Gastrocnemius medialis (tissue), 4 donors: ENCODE results near the gene KLHL25. TPM values are rescaled to one million over a fixed set of nuclear protein-coding genes. Genes with fewer than 3 reads are reported as not detected.

Experiments used
- ATAC-seq, 2 donors: fragments of 150-250 bp; one replicate each; pipeline ENCODE4 v1.9.1; 2016
- DNase-seq, 2 donors: peaks; one replicate each; pipeline ENCODE4 v3.0.0-alpha.2; 2019
- H3K27ac ChIP-seq, 4 donors: fragments of 200-600 bp; sonication (generic); 1 replicate in 1 of 4; 2 replicates in 3 of 4; pipeline ENCODE4 v1.5.1; 2016 to 2018; ENCODE audit warnings: mild to moderate bottlenecking in 2 of 4, moderate library complexity in 1 of 4
- H3K27me3 ChIP-seq, 3 donors: fragments of 200-600 bp; sonication (generic) in 2 of 3; 1 replicate in 1 of 3; 2 replicates in 2 of 3; pipeline versions ENCODE4 v1.5.1 to v1.6.0; 2016 to 2019; ENCODE audit warnings: mild to moderate bottlenecking in 1 of 3, moderate library complexity in 1 of 3
- H3K36me3 ChIP-seq, 2 donors: fragments of 200-600 bp; sonication (generic) in 1 of 2; one replicate each; pipeline ENCODE4 v1.5.1; 2017 to 2018
- H3K4me1 ChIP-seq, 2 donors: fragments of 200-600 bp; sonication (generic) in 1 of 2; one replicate each; pipeline ENCODE4 v1.5.1; 2016 to 2017; ENCODE audit warnings: mild to moderate bottlenecking in 2 of 2
- H3K4me3 ChIP-seq, 4 donors: fragments of 200-600 bp; sonication (generic) in 3 of 4; 1 replicate in 1 of 4; 2 replicates in 3 of 4; pipeline ENCODE4 v1.5.1; 2016 to 2019; ENCODE audit warnings: mild to moderate bottlenecking in 2 of 4
- H3K9me3 ChIP-seq, 3 donors: fragments of 200-600 bp; sonication (generic) in 2 of 3; 1 replicate in 1 of 3; 2 replicates in 2 of 3; pipeline ENCODE4 v1.5.1; 2016 to 2019
- POLR2A ChIP-seq, 2 donors: fragments of 450-650 bp; IDR thresholded peaks; one replicate each; pipeline ENCODE4 v1.6.1; 2017; ENCODE audit warnings: antibody characterized with exemption in 2 of 2, mild to moderate bottlenecking in 2 of 2, moderate library complexity in 2 of 2
- in situ Hi-C, 4 donors: fragments of 200-750 bp; cut with MboI; loops; one replicate each; pipeline versions ENCODE4 v1.15.0 to v1.8.0; 2017; ENCODE audit warnings: low sequenced_read_pairs in 4 of 4
- intact Hi-C: fragments of 100-400 bp; cut with DNase I; formaldehyde crosslinking; loops from one replicate; pipeline ENCODE4 v1.15.1; 2023; ENCODE audit warnings: low total_unique reads
- microRNA counts, 2 donors: library from miRNA; unstranded; fragments of <30 nt; microRNA quantifications; one replicate each; lab custom pipeline; 2016
- microRNA-seq, 2 donors: library from miRNA; unstranded; fragments of <30 nt; microRNA quantifications; one replicate each; pipeline ENCODE4, GENCODE V29; 2016; ENCODE audit warnings: borderline replicate concordance in 2 of 2
- total RNA-seq, 4 donors: library from RNA; depleted of rRNA; stranded (reverse); fragments of >200 nt; gene quantifications; one replicate each; pipeline versions ENCODE4 v1.1.0 to v1.2.3, GENCODE V29; 2016
- TF ChIP-seq, protein P1 (sequence below), 5 experiments: fragments of 450-650 bp in 3 of 5; fragments of 200-600 bp in 2 of 5; sonication (generic) in 2 of 5; IDR thresholded peaks in 4 of 5; conservative IDR thresholded peaks in 1 of 5; 1 replicate in 4 of 5; 2 replicates in 1 of 5; pipeline ENCODE4 v1.5.1; 2016 to 2019; ENCODE audit warnings: antibody characterized with exemption in 5 of 5, mild to moderate bottlenecking in 3 of 5, moderate library complexity in 3 of 5

Gene KLHL25
- total RNA-seq, 4 donors from 2014 or later = 4.8 to 7.0 (median 6.8) TPM

DNA sequence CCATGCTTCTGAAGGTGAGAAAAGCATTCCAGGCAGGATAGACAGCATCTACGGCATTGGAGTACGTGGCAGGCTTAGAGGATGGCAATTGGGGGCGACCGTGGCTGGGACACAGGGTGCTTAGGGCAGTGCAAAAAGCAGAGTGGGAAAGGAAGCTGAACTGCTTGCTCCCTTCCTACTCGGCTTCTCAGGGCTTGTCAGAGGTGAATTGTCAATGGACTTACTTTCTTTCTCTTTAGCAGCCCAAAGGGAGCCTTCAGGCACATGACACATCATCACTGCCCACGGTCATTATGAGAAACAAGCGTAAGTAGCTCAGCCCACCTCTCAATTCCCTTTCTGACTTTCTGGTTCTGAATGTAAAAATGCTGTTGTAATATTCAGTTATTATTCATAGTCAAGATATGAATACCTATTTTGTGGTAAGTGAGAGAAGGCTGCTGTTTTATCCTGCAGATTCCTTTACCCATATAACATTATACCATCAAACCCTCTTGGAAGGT is 84.3 kb downstream of the KLHL25 start:
- Histone ChIP-seq H3K4me3 (no peak overlapping the region), H3K9me3 (no peaks in the 10 kb centered on the region), H3K27ac (peak overlapping the region; percentile 82 to 86 (median 84)), H3K36me3 (peaks cover 0 to 58% of the 10 kb centered on the region in 2 donors), H3K4me1 (peaks cover 37 to 39% of the 10 kb centered on the region in 2 donors), H3K27me3 (no peaks in the 10 kb centered on the region)
- intact Hi-C loops = no loop called here
- in situ Hi-C loops = loop anchor here in 1 of 4 donors (25.0 kb wide), 1 partner anchor 223 kb away; no protein-coding TSS in a partner anchor
- TF ChIP-seq POLR2A (IDR thresholded peaks at IDR 0.05) = no peak
- TF ChIP-seq, protein P1, sequence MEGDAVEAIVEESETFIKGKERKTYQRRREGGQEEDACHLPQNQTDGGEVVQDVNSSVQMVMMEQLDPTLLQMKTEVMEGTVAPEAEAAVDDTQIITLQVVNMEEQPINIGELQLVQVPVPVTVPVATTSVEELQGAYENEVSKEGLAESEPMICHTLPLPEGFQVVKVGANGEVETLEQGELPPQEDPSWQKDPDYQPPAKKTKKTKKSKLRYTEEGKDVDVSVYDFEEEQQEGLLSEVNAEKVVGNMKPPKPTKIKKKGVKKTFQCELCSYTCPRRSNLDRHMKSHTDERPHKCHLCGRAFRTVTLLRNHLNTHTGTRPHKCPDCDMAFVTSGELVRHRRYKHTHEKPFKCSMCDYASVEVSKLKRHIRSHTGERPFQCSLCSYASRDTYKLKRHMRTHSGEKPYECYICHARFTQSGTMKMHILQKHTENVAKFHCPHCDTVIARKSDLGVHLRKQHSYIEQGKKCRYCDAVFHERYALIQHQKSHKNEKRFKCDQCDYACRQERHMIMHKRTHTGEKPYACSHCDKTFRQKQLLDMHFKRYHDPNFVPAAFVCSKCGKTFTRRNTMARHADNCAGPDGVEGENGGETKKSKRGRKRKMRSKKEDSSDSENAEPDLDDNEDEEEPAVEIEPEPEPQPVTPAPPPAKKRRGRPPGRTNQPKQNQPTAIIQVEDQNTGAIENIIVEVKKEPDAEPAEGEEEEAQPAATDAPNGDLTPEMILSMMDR (IDR thresholded peaks at IDR 0.05 in 4 of 5, conservative IDR thresholded peaks at IDR 0.05 in 1 of 5) = no peak
- ATAC-seq (no peak), DNase-seq (no peak)

MicroRNA genes within 50 kb of the gene (microRNA counts, 767-probe panel; counts per million panel counts)
- microRNA hsa-miR-1276 (lab: Ali Mortazavi, UCI) = 356 to 448 counts per million in 2 donors

Small RNA genes lying within 50 kb of the gene (microRNA-seq; reads per million reads assigned to microRNA genes)
- gene MIR1276 = 0 reads per million in 2 donors
- 0 reads per million in 2 donors for gene MIR548AP
